ENCODE data around the gene CTTNBP2NL. TPM values are rescaled to one million over a fixed set of nuclear protein-coding genes. Genes with fewer than 3 reads are reported as not detected.
A peak's percentile ranks its signal among the peaks of the same experiment; 100 is the strongest.

CTTNBP2NL gene
- total and polyA plus RNA-seq, 10 of the 15 experiments (the other 5 are each of a cell fraction or from before 2014, with no cell fraction given), result 2.1 to 11.3 (median 5.6) TPM

DNA sequence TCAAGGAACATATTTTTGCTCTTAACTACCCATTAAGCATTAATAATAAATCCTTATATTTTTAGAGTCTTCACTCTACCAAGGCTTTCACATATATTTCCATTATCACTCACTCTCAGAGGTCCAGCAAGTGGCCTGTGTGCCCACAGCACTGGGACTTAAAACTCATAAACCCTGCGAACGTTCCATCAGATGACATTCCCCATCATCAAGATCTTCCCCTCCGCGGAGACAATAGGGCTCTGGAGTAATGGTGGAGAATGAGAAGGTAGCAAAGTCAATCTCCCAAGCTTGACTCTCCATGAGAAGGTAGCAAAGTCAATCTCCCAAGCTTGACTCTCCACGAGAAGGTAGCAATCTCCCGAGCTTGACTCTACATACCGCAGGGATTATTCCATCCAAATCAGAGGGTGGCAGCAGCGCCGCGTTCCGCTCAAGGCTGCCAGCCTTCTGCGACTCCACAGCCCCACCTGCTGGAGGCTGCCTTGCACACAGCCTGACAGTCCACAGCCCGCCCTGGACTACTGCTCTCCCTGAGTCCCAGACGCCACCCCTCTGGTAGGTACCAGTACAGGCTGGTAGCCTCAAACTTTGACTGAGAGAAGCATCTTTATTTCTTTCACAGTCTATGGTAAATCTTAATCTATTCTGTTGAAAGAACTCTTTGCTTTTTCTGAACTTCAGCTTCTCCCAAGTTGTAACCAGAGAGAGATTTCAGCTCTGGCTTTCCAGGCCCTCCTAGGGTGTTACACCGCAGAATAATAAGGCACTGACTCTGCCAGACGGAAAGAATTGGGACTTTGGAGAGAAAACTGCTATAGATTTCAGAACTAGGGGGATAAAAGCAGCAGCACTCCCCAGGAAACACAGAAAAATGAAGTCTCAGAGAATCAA, 26.4 kb upstream of the CTTNBP2NL start (continued):
- TF ChIP-seq REST (IDR thresholded peaks at IDR 0.05; ENCODE audit: low read depth, low read length) (no peak), SKIL (IDR thresholded peaks at IDR 0.05; ENCODE audit: low read depth, poor library complexity, severe bottlenecking) (no peak), MXI1 (IDR thresholded peaks at IDR 0.05; ENCODE audit: low read depth, low read length) (no peak), NBN (IDR thresholded peaks at IDR 0.05) (no peak), SMC3 (IDR thresholded peaks at IDR 0.05; ENCODE audit: borderline replicate concordance, low read length) (peak; percentile 81), ZNF24 (IDR thresholded peaks at IDR 0.05) (no peak), IKZF1 (conservative IDR thresholded peaks at IDR 0.05) (peak; percentile 29; the same call in 1 of the 2 replicates), ZNF217 (IDR thresholded peaks at IDR 0.05) (no peak), RBBP5 (conservative IDR thresholded peaks at IDR 0.05) (no peak), PBX3 (IDR thresholded peaks at IDR 0.05; ENCODE audit: insufficient replicate concordance, low read depth, low read length) (no peak), CBFB (IDR thresholded peaks at IDR 0.05; ENCODE audit: low read depth) (no peak), EP300 (IDR thresholded peaks at IDR 0.05; ENCODE audit: borderline replicate concordance in 1 of 2, control insufficient read depth in 1 of 2, low read depth in 2 of 2, low read length in 2 of 2) (no peak), RAD21 (IDR thresholded peaks at IDR 0.05; ENCODE audit: insufficient read depth, low read depth, low read length) (peak; percentile 80), ZZZ3 (IDR thresholded peaks at IDR 0.05; ENCODE audit: control insufficient read depth, insufficient read length, low read depth) (no peak), BACH1 (IDR thresholded peaks at IDR 0.05; ENCODE audit: borderline replicate concordance) (no peak), RELA (IDR thresholded peaks at IDR 0.05; ENCODE audit: borderline replicate concordance, partially characterized antibody) (no peak), IKZF2 (IDR thresholded peaks at IDR 0.05) (no peak)
- TF ChIP-seq, protein P1, sequence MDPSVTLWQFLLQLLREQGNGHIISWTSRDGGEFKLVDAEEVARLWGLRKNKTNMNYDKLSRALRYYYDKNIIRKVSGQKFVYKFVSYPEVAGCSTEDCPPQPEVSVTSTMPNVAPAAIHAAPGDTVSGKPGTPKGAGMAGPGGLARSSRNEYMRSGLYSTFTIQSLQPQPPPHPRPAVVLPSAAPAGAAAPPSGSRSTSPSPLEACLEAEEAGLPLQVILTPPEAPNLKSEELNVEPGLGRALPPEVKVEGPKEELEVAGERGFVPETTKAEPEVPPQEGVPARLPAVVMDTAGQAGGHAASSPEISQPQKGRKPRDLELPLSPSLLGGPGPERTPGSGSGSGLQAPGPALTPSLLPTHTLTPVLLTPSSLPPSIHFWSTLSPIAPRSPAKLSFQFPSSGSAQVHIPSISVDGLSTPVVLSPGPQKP (IDR thresholded peaks at IDR 0.05; ENCODE audit: low read depth, low read length), result no peak
- TF ChIP-seq, protein P2, sequence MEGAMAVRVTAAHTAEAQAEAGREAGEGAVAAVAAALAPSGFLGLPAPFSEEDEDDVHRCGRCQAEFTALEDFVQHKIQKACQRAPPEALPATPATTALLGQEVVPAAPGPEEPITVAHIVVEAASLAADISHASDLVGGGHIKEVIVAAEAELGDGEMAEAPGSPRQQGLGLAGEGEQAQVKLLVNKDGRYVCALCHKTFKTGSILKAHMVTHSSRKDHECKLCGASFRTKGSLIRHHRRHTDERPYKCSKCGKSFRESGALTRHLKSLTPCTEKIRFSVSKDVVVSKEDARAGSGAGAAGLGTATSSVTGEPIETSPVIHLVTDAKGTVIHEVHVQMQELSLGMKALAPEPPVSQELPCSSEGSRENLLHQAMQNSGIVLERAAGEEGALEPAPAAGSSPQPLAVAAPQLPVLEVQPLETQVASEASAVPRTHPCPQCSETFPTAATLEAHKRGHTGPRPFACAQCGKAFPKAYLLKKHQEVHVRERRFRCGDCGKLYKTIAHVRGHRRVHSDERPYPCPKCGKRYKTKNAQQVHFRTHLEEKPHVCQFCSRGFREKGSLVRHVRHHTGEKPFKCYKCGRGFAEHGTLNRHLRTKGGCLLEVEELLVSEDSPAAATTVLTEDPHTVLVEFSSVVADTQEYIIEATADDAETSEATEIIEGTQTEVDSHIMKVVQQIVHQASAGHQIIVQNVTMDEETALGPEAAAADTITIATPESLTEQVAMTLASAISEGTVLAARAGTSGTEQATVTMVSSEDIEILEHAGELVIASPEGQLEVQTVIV (IDR thresholded peaks at IDR 0.05; ENCODE audit: borderline replicate concordance, partially characterized antibody), result no peak
